ENCODE results near the gene MCOLN1. TPM values are rescaled to one million over a fixed set of nuclear protein-coding genes. Genes with fewer than 3 reads are reported as not detected.

MCOLN1 gene
- total and polyA plus RNA-seq, 2 donors (not counting 3 experiments of a cell fraction or from before 2014, with no cell fraction given), result 23.0 to 60.9 TPM

DNA sequence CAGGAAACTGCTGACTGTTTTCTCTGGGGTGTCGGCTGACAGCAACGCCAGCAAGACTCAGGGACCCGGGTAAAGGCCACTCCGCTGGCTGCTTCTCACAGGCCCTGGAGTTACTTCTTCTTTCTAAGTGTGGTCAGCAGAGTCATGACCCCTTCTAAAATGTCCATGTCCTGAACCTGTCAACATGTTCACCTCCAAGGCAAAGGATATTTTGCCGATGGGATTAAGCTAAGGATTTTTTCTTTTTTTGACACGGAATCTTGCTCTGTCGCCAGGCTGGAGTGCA lies 41.5 kb upstream of the MCOLN1 start:
- intact Hi-C loops (cut with micrococcal nuclease), result no loop called here
- Histone ChIP-seq H3K9ac (replicated peaks; ENCODE audit: extremely low read depth, insufficient read depth, low read length) (no peak overlapping the region), H3K36me3 (ENCODE audit: control insufficient read depth in 2 of 2, extremely low read depth in 1 of 2, insufficient read depth in 2 of 2, low read length in 2 of 2) (no peaks in the 10 kb centered on the region), H4K20me1 (replicated peaks; ENCODE audit: control insufficient read depth, extremely low read depth, insufficient read depth, low read length) (no peaks in the 10 kb centered on the region), H3K4me2 (ENCODE audit: insufficient read depth, low read length) (no peak overlapping the region), H3K4me3 (replicated peaks in 1 of 3; ENCODE audit: insufficient read depth in 1 of 3, low read depth in 1 of 3, low read length in 3 of 3) (no peak overlapping the region), H3K4me1 (ENCODE audit: control insufficient read depth, extremely low read depth, insufficient read depth, low read length) (no peaks in the 10 kb centered on the region), H3K9me1 (replicated peaks; ENCODE audit: control insufficient read depth, extremely low read depth, insufficient read depth, low read length) (no peaks in the 10 kb centered on the region), H3K79me2 (ENCODE audit: control insufficient read depth, insufficient read depth, low read length) (no peaks in the 10 kb centered on the region), H3K9me3 (replicated peaks; ENCODE audit: control insufficient read depth, insufficient read depth, low read length) (no peaks in the 10 kb centered on the region), H2AFZ (ENCODE audit: low read depth, low read length) (no peak overlapping the region), H3K27me3 (ENCODE audit: control insufficient read depth in 2 of 2, insufficient read depth in 2 of 2, low read length in 2 of 2) (no peaks in the 10 kb centered on the region), H3K27ac (ENCODE audit: insufficient read depth, low read depth, low read length) (no peak overlapping the region)
- no peak for TF ChIP-seq POLR2A (IDR thresholded peaks at IDR 0.05; ENCODE audit: low read depth, low read length)
- no peak for TF ChIP-seq EZH2 (IDR thresholded peaks at IDR 0.05; ENCODE audit: borderline replicate concordance, low read depth, low read length, severe bottlenecking)
- TF ChIP-seq GATA2 (IDR thresholded peaks at IDR 0.05; ENCODE audit: insufficient read depth, insufficient read length, low read depth, low read length), result no peak
- TF ChIP-seq, protein P1, sequence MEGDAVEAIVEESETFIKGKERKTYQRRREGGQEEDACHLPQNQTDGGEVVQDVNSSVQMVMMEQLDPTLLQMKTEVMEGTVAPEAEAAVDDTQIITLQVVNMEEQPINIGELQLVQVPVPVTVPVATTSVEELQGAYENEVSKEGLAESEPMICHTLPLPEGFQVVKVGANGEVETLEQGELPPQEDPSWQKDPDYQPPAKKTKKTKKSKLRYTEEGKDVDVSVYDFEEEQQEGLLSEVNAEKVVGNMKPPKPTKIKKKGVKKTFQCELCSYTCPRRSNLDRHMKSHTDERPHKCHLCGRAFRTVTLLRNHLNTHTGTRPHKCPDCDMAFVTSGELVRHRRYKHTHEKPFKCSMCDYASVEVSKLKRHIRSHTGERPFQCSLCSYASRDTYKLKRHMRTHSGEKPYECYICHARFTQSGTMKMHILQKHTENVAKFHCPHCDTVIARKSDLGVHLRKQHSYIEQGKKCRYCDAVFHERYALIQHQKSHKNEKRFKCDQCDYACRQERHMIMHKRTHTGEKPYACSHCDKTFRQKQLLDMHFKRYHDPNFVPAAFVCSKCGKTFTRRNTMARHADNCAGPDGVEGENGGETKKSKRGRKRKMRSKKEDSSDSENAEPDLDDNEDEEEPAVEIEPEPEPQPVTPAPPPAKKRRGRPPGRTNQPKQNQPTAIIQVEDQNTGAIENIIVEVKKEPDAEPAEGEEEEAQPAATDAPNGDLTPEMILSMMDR (IDR thresholded peaks at IDR 0.05; ENCODE audit: extremely low read depth in 1 of 2, insufficient read depth in 1 of 2, low read depth in 1 of 2, low read length in 2 of 2), result no peak
- no peak for TF ChIP-seq JUN (IDR thresholded peaks at IDR 0.05; ENCODE audit: borderline replicate concordance, insufficient read depth, insufficient read length, low read depth)
- no peak for TF ChIP-seq POLR2AphosphoS5 (IDR thresholded peaks at IDR 0.05; ENCODE audit: insufficient read depth, low read depth, low read length)
- TF ChIP-seq FOS (IDR thresholded peaks at IDR 0.05; ENCODE audit: borderline replicate concordance, insufficient read depth, low read length), result no peak
- TF ChIP-seq, protein P2, sequence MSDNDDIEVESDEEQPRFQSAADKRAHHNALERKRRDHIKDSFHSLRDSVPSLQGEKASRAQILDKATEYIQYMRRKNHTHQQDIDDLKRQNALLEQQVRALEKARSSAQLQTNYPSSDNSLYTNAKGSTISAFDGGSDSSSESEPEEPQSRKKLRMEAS (IDR thresholded peaks at IDR 0.05; ENCODE audit: insufficient read depth, insufficient read length), result no peak
- TF ChIP-seq MYC (IDR thresholded peaks at IDR 0.05; ENCODE audit: low read depth, low read length), result no peak
- ChIA-PET CTCF (no interaction called here), POLR2A (no interaction called here)
- dilution Hi-C loops (cut with MboI; ENCODE audit: extremely low pct_ligation_motif_present, low sequenced_read_pairs), result no loop called here
- FAIRE-seq (no peak), DNase-seq (ENCODE audit: low read depth, low spot score) (no peak)
- BruUV-seq (replicated peaks), result no TSS peak
